Gastrocnemius medialis (tissue), 4 donors: ENCODE data around the gene TIMP3. TPM values are rescaled to one million over a fixed set of nuclear protein-coding genes. Genes with fewer than 3 reads are reported as not detected.

Experiments
- ATAC-seq, 2 donors: fragments of 150-250 bp; one replicate each; pipeline ENCODE4 v1.9.1; 2016
- DNase-seq, 2 donors: peaks; one replicate each; pipeline ENCODE4 v3.0.0-alpha.2; 2019
- H3K27ac ChIP-seq, 4 donors: fragments of 200-600 bp; sonication (generic); 1 replicate in 1 of 4; 2 replicates in 3 of 4; pipeline ENCODE4 v1.5.1; 2016 to 2018; ENCODE audit warnings: mild to moderate bottlenecking in 2 of 4, moderate library complexity in 1 of 4
- H3K27me3 ChIP-seq, 3 donors: fragments of 200-600 bp; sonication (generic) in 2 of 3; 1 replicate in 1 of 3; 2 replicates in 2 of 3; pipeline versions ENCODE4 v1.5.1 to v1.6.0; 2016 to 2019; ENCODE audit warnings: mild to moderate bottlenecking in 1 of 3, moderate library complexity in 1 of 3
- H3K36me3 ChIP-seq, 2 donors: fragments of 200-600 bp; sonication (generic) in 1 of 2; one replicate each; pipeline ENCODE4 v1.5.1; 2017 to 2018
- H3K4me1 ChIP-seq, 2 donors: fragments of 200-600 bp; sonication (generic) in 1 of 2; one replicate each; pipeline ENCODE4 v1.5.1; 2016 to 2017; ENCODE audit warnings: mild to moderate bottlenecking in 2 of 2
- H3K4me3 ChIP-seq, 4 donors: fragments of 200-600 bp; sonication (generic) in 3 of 4; 1 replicate in 1 of 4; 2 replicates in 3 of 4; pipeline ENCODE4 v1.5.1; 2016 to 2019; ENCODE audit warnings: mild to moderate bottlenecking in 2 of 4
- H3K9me3 ChIP-seq, 3 donors: fragments of 200-600 bp; sonication (generic) in 2 of 3; 1 replicate in 1 of 3; 2 replicates in 2 of 3; pipeline ENCODE4 v1.5.1; 2016 to 2019
- CTCF ChIP-seq, 5 experiments: fragments of 450-650 bp in 3 of 5; fragments of 200-600 bp in 2 of 5; sonication (generic) in 2 of 5; IDR thresholded peaks in 4 of 5; conservative IDR thresholded peaks in 1 of 5; 1 replicate in 4 of 5; 2 replicates in 1 of 5; pipeline ENCODE4 v1.5.1; 2016 to 2019; ENCODE audit warnings: antibody characterized with exemption in 5 of 5, mild to moderate bottlenecking in 3 of 5, moderate library complexity in 3 of 5
- POLR2A ChIP-seq, 2 donors: fragments of 450-650 bp; IDR thresholded peaks; one replicate each; pipeline ENCODE4 v1.6.1; 2017; ENCODE audit warnings: antibody characterized with exemption in 2 of 2, mild to moderate bottlenecking in 2 of 2, moderate library complexity in 2 of 2
- in situ Hi-C, 4 donors: fragments of 200-750 bp; cut with MboI; loops; one replicate each; pipeline versions ENCODE4 v1.15.0 to v1.8.0; 2017; ENCODE audit warnings: low sequenced_read_pairs in 4 of 4
- intact Hi-C: fragments of 100-400 bp; cut with DNase I; formaldehyde crosslinking; loops from one replicate; pipeline ENCODE4 v1.15.1; 2023; ENCODE audit warnings: low total_unique reads
- total RNA-seq, 4 donors: library from RNA; depleted of rRNA; stranded (reverse); fragments of >200 nt; gene quantifications; one replicate each; pipeline versions ENCODE4 v1.1.0 to v1.2.3, GENCODE V29; 2016

Gene TIMP3
- total RNA-seq, 4 donors from 2014 or later, result 102 to 247 (median 144) TPM

GRCh38 chr22:32880061-32880460, 78.6 kb downstream of the TIMP3 start:
- intact Hi-C loops, result no loop called here
- Histone ChIP-seq H3K36me3 (no peaks in the 10 kb centered on the region), H3K4me1 (no peaks in the 10 kb centered on the region), H3K9me3 (no peaks in the 10 kb centered on the region), H3K27me3 (no peaks in the 10 kb centered on the region), H3K4me3 (no peak overlapping the region), H3K27ac (no peak overlapping the region)
- DNase-seq (no peak), ATAC-seq (no peak)
- TF ChIP-seq POLR2A (IDR thresholded peaks at IDR 0.05), result no peak
- TF ChIP-seq CTCF (IDR thresholded peaks at IDR 0.05 in 4 of 5, conservative IDR thresholded peaks at IDR 0.05 in 1 of 5), result no peak
- in situ Hi-C loops, result no loop called here

- no peak overlapping the region for H3K4me3 ChIP-seq
- H3K27me3 ChIP-seq, result no peaks in the 10 kb centered on the region
- ATAC-seq (no peak), DNase-seq (no peak)
- intact Hi-C loops (no loop called here), in situ Hi-C loops (no loop called here)
- no peak overlapping the region for H3K27ac ChIP-seq
- TF ChIP-seq CTCF (IDR thresholded peaks at IDR 0.05 in 4 of 5, conservative IDR thresholded peaks at IDR 0.05 in 1 of 5), result no peak
- TF ChIP-seq POLR2A (IDR thresholded peaks at IDR 0.05), result no peak
- no peaks in the 10 kb centered on the region for H3K36me3 ChIP-seq
- no peaks in the 10 kb centered on the region for H3K4me1 ChIP-seq
- H3K9me3 ChIP-seq, result no peaks in the 10 kb centered on the region
Measured at GRCh38 chr22:32880505-32880892, 79.0 kb downstream of the TIMP3 start.

GRCh38 chr22:32880893-32881596, 79.5 kb downstream of the TIMP3 start:
- Histone ChIP-seq H3K27me3 (no peaks in the 10 kb centered on the region), H3K27ac (no peak overlapping the region), H3K4me1 (no peaks in the 10 kb centered on the region), H3K36me3 (no peaks in the 10 kb centered on the region), H3K9me3 (no peaks in the 10 kb centered on the region), H3K4me3 (no peak overlapping the region)
- no peak for ATAC-seq
- no peak for TF ChIP-seq CTCF (IDR thresholded peaks at IDR 0.05 in 4 of 5, conservative IDR thresholded peaks at IDR 0.05 in 1 of 5)
- TF ChIP-seq POLR2A (IDR thresholded peaks at IDR 0.05), result no peak
- in situ Hi-C loops, result no loop called here
- intact Hi-C loops, result no loop called here
- no peak for DNase-seq

GRCh38 chr22:32882360-32882755, 80.9 kb downstream of the TIMP3 start:
- no peak overlapping the region for H3K27ac ChIP-seq
- H3K9me3 ChIP-seq, result no peaks in the 10 kb centered on the region
- no peaks in the 10 kb centered on the region for H3K27me3 ChIP-seq
- intact Hi-C loops (no loop called here), in situ Hi-C loops (no loop called here)
- no peak for DNase-seq
- ATAC-seq, result no peak
- H3K4me1 ChIP-seq, result no peaks in the 10 kb centered on the region
- H3K36me3 ChIP-seq, result no peaks in the 10 kb centered on the region
- TF ChIP-seq POLR2A (IDR thresholded peaks at IDR 0.05) (no peak), CTCF (IDR thresholded peaks at IDR 0.05 in 4 of 5, conservative IDR thresholded peaks at IDR 0.05 in 1 of 5) (no peak)
- H3K4me3 ChIP-seq, result no peak overlapping the region
